GM19240 (cell line): ENCODE results near the gene EXOC2.

Experiments used
- DNase-seq: peaks from one replicate; pipeline ENCODE4 v3.0.0; 2011; ENCODE audit warnings: low spot score; ENCODE audit not compliant: insufficient read length

EXOC2 gene

GRCh38 chr6:502761-503160, 190.2 kb downstream of the EXOC2 start:
- no peak for DNase-seq

GRCh38 chr6:501891-502601, 190.9 kb downstream of the EXOC2 start:
- DNase-seq: no peak

GRCh38 chr6:499617-500016, 193.3 kb downstream of the EXOC2 start:
- no peak for DNase-seq

GRCh38 chr6:498795-499231, 194.1 kb downstream of the EXOC2 start:
- DNase-seq: no peak

- no peak for DNase-seq
Measured at GRCh38 chr6:497258-497657, 195.7 kb downstream of the EXOC2 start.

GRCh38 chr6:496649-497048, 196.3 kb downstream of the EXOC2 start:
- no peak for DNase-seq

GRCh38 chr6:494394-494793, 198.5 kb downstream of the EXOC2 start:
- no peak for DNase-seq

GRCh38 chr6:493840-494239, 199.1 kb downstream of the EXOC2 start:
- no peak for DNase-seq

- no peak for DNase-seq
Measured at GRCh38 chr6:492816-493414, 200.0 kb downstream of the EXOC2 start.

GRCh38 chr6:492178-492577, 200.8 kb downstream of the EXOC2 start:
- DNase-seq: no peak

- no peak for DNase-seq
Measured at GRCh38 chr6:491233-491632, 201.7 kb downstream of the EXOC2 start.

GRCh38 chr6:490251-491037, 202.5 kb downstream of the EXOC2 start:
- DNase-seq: no peak

- no peak for DNase-seq
Measured at GRCh38 chr6:489762-490161, 203.2 kb downstream of the EXOC2 start.

GRCh38 chr6:489001-489400, 203.9 kb downstream of the EXOC2 start:
- DNase-seq: no peak

GRCh38 chr6:487956-488355, 205.0 kb downstream of the EXOC2 start:
- no peak for DNase-seq

- no peak for DNase-seq
Measured at GRCh38 chr6:485655-486170, 207.2 kb downstream of the EXOC2 start.

GRCh38 chr6:484746-485145, 208.2 kb downstream of the EXOC2 start:
- no peak for DNase-seq

- DNase-seq: no peak
Measured at GRCh38 chr6:484086-484745, 208.7 kb downstream of the EXOC2 start.

- DNase-seq: no peak
Measured at GRCh38 chr6:475314-475713, 217.6 kb downstream of the EXOC2 start.

GRCh38 chr6:474453-475185, 218.3 kb downstream of the EXOC2 start:
- DNase-seq: peak; percentile 61
